ENCODE results near the gene KRTAP4-8.
"Not testable (repeated sequence)": the region's sequence is repeated elsewhere in the genome, so short reads cannot be mapped to it uniquely, and the experiment has no call there.

KRTAP4-8 gene

GRCh38 chr17:41133880-41134735 is 36.2 kb upstream of the KRTAP4-8 start:
- DNase-seq = no peak
- Histone ChIP-seq H3K9me3 (no peaks in the 10 kb centered on the region), H3K27ac (no peak overlapping the region), H3K4me1 (no peaks in the 10 kb centered on the region), H3K4me3 (no peak overlapping the region), H3K36me3 (no peaks in the 10 kb centered on the region), H3K27me3 (no peaks in the 10 kb centered on the region)
- TF ChIP-seq CTCF (IDR thresholded peaks at IDR 0.05) = no peak
- intact Hi-C loops (cut with DNase I; ENCODE audit: low total_unique reads) = no loop called here

DNA sequence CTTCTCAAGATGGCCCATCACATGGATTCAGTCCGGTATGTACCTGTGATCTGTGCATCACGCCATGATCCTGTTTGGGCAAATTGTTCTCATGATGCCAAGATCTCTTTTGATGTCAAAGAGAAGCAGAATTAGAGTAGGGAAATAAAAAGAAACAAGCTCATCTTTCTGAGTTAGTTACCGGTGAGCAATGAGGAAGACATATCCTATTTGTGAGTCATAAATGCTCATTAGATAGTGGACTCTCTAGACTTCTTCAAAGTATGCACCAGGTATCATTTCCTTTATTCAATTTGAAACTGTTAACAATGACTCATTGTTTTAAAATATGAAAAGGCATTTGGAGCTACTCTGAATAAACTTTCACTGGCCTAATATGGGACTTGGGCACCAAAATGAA is 34.0 kb upstream of the KRTAP4-8 start:
- Histone ChIP-seq H3K27me3 (no peaks in the 10 kb centered on the region), H3K4me1 (no peaks in the 10 kb centered on the region), H3K36me3 (no peaks in the 10 kb centered on the region), H3K9me3 (no peaks in the 10 kb centered on the region), H3K27ac (no peak overlapping the region), H3K4me3 (no peak overlapping the region)
- no peak for TF ChIP-seq CTCF (IDR thresholded peaks at IDR 0.05)
- no peak for DNase-seq
- intact Hi-C loops (cut with DNase I; ENCODE audit: low total_unique reads) = no loop called here

DNA sequence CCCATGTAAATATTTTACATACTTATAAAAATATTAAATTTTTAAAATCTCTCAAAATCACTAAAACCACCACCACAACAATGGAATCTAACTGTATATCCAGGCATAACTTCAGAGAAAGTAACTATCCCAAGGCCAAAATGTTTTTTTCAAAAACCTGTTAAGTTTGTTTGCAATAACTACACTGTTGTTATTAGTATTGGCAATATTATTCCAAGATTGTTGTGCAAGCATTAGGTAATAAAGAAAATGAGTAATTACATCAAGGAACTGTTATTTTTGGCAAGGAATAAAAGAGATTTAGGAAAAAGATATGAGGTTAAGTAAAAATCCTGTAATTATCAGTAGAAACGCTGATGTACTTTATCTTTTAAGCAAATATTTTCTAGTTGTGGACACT is 29.4 kb upstream of the KRTAP4-8 start:
- H3K4me3 ChIP-seq = no peak overlapping the region
- H3K9me3 ChIP-seq = no peaks in the 10 kb centered on the region
- intact Hi-C loops (cut with DNase I; ENCODE audit: low total_unique reads) = no loop called here
- no peaks in the 10 kb centered on the region for H3K27me3 ChIP-seq
- DNase-seq = no peak
- H3K36me3 ChIP-seq = no peaks in the 10 kb centered on the region
- no peak for TF ChIP-seq CTCF (IDR thresholded peaks at IDR 0.05)
- no peak overlapping the region for H3K27ac ChIP-seq
- H3K4me1 ChIP-seq = no peaks in the 10 kb centered on the region

GRCh38 chr17:41126412-41126811 is 28.5 kb upstream of the KRTAP4-8 start:
- Histone ChIP-seq H3K4me3 (no peak overlapping the region), H3K36me3 (no peaks in the 10 kb centered on the region), H3K4me1 (no peaks in the 10 kb centered on the region), H3K27me3 (no peaks in the 10 kb centered on the region), H3K9me3 (no peaks in the 10 kb centered on the region), H3K27ac (no peak overlapping the region)
- no peak for TF ChIP-seq CTCF (IDR thresholded peaks at IDR 0.05)
- no peak for DNase-seq
- intact Hi-C loops (cut with DNase I; ENCODE audit: low total_unique reads) = no loop called here

- no peaks in the 10 kb centered on the region for H3K27me3 ChIP-seq
- no peak overlapping the region for H3K27ac ChIP-seq
- H3K4me3 ChIP-seq = no peak overlapping the region
- no peaks in the 10 kb centered on the region for H3K36me3 ChIP-seq
- no peaks in the 10 kb centered on the region for H3K9me3 ChIP-seq
- DNase-seq = no peak
- intact Hi-C loops (cut with DNase I; ENCODE audit: low total_unique reads) = no loop called here
- no peak for TF ChIP-seq CTCF (IDR thresholded peaks at IDR 0.05)
- H3K4me1 ChIP-seq = no peaks in the 10 kb centered on the region
Observed at GRCh38 chr17:41125064-41125463, 27.1 kb upstream of the KRTAP4-8 start.

DNA sequence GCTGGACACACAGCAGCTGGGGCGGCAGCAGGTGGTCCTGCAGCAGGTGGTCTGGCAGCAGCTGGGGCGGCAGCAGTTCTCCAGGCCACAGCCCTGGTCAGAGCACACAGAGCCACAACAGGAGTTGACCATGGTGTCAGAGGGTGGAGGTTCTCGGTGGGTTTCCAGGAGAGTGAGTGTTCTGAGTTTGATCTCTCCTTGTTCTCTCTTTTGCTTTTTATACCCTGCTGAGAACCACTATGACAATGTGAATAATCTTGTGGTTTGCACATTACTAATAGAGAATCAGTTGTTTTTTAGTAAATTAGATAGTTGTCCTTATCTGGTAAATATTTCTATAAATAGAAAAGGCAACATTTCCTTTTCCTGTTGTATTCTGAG is 26.0 kb upstream of the KRTAP4-8 start, which contains the start of gene KRTAP4-12:
Gene KRTAP4-12 (minus strand): TSS at position 192 of the 381 bp plus-strand sequence. CDS start 60 bp downstream, at position 132.
- DNase-seq; H3K36me3 ChIP-seq; H3K4me1 ChIP-seq; intact Hi-C loops (cut with DNase I; ENCODE audit: low total_unique reads); H3K4me3 ChIP-seq; H3K27ac ChIP-seq; H3K9me3 ChIP-seq; H3K27me3 ChIP-seq: not testable (repeated sequence)

- intact Hi-C loops (cut with DNase I; ENCODE audit: low total_unique reads); H3K4me3 ChIP-seq; H3K9me3 ChIP-seq; H3K27me3 ChIP-seq; H3K36me3 ChIP-seq; DNase-seq; H3K27ac ChIP-seq; H3K4me1 ChIP-seq: not testable (repeated sequence)
Observed at GRCh38 chr17:41123292-41123990, 25.5 kb upstream of the KRTAP4-8 start.

Measured in tibial artery (tissue), 4 donors.